HL-60/S4 treated with phorbol 12-myristate 13-acetate at 8.2 ng/mL for 4 days and 3 days (cell line): Measurements from ENCODE around the gene SEMA6D.

Source experiments
- in situ Hi-C: fragments of 300-500 bp; cut with MboI; formaldehyde crosslinking; loops from 2 replicates; pipeline ENCODE4 v1.15.0; 2022; ENCODE audit warnings: low sequenced_read_pairs

The SEMA6D gene

DNA sequence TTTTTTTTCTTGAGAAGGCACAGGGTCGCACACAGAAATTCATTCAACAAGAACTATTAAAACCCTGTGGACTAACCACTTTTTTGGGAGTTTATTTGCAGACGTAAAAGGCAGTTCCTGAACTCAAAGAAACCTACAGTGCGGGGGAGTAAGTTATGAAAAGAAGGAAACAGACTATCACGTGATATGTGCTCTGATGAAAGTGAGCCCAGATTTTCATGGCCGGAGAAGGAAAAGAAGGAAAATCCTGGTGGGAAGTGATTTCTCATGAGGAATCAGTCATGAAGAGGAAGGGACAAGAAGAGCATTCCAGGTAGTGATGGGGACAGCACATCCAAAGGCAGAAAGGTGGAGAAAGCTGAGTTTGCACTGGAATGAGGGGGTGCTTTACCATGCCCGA, 26.1 kb downstream of the SEMA6D start:
- in situ Hi-C loops = no loop called here

DNA sequence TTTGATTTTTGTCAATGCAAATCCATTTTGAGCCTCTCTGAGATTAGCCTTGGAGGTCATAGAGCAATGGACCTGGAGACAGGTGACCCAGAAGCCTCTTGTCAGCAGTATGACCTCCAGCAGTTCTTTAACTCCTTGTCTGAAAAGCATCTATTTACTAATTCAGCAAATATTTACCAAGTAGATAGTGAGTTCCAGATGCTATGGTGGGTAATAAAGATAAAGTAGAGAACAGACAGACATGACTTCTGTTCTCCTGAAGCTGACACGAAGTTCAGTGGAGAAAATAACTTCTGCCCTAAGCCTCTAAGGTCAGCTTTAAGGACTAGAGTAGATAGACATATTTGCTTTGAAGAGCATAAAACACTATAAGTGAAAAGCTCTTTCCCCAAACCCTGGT, 26.6 kb downstream of the SEMA6D start:
- in situ Hi-C loops = no loop called here

DNA sequence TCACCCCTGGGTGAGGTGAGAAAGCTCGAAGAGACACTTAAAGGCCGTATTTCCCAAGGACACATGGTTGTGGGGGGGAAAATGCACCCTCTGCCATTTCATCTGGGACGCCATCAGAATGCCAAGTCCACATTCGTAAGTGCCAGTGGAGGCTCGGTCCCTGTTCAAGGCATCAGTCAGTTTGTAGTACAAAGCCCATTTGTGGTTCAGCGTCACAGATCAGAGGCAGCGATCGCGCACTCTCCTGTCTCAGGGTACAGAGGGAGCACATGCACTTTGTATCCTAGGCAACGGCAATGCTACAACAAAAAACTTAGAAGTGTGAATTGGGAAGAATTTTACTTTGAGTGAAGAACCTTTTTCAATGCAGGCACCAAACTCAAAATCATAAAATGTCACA, 27.2 kb downstream of the SEMA6D start:
- in situ Hi-C loops = no loop called here

DNA sequence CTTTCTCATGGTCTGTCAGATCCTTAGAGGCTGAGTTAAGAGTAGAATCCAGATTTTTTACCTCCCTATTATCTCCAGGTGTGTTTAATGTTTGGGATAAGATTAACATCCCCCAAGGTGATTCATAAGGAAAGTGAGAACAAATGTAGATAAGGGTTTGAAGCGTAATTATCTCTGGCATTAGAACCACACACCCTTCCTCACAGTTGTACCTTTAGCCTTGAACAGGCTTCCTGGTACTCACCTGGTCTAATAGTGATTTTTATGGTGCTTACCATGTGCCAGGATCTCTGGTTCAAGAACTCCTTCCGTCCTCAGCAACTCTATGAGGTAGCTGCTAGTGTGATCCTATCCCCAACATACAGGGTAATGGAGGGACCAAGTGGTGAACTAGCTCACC, 27.7 kb downstream of the SEMA6D start:
- in situ Hi-C loops = no loop called here

DNA sequence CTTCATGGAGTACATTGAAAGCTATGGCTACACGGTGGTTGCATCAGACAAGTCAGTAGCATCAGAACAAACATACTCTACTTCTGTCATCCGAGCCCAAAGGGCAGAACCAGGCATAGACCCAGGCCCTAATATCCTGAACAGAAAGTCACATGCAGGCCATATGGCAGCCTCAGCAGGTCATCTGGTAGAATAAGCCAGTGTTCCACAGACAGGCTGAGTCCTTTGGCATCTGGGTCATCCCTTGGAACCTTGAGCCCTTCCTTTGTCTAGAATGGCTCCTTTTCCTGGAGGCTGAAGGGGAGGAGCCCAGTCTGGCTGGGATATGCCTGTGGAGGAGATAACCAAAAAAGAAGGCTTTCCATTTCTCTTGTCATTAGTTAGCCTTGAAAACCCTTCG, 29.2 kb downstream of the SEMA6D start:
- in situ Hi-C loops = no loop called here

DNA sequence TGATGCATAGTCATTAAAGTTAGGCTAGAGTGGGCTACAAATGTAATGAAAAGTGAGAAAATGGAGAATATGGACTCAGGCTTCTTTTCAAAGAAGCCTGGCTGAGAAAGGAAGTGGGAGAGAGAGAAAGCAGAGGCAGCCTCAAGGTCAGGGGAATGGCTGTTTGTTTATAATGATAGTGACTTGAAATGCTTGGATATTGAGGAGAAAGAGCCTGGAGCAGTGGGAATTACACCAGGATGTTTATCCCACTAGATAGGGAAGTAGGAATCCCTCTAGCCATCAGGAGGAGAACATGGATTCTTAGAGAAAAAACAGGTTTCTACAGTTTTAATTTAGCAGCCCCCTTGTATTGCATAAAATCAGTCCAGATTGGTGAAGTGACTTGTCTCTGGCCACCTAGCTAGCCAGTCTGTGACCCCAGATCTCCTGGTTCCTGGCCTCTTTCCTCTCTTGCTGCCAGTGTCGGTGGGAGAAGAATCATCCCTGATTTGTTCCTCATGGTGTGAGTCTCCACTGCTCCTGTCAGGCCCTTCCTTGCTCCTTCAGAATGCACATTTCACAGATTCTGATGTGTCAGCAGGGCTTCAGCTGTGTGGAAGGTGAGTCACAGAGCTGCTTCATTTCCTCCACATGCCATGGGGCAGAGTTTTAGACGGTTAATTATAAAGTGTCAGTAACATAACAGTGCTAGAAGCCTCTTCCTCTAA, 32.9 kb downstream of the SEMA6D start:
- in situ Hi-C loops = no loop called here

DNA sequence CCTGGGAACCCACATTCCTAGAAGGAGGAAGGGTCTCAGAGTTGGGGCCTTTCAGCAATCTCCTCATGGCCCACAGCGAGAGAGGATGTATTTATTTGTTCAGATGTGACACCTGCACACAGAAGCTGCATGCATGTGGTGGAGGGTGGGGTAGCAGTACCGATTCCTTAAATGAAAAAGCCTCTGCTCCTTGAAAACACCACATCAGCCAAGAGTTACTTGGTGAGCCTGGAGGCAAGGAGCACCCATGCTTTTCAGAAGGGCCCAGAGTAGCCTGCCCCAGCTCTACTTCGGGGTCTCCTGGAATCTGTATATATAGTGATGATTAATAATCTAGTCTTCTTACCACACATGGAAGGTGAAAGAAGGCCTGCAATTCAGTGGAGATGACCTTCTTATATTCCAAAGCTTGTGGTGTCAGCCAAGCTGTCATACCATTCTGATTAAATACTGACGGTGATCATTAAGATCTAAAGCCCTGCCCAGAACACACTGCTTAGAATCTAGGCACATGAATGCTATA, 33.5 kb downstream of the SEMA6D start:
- in situ Hi-C loops = no loop called here

DNA sequence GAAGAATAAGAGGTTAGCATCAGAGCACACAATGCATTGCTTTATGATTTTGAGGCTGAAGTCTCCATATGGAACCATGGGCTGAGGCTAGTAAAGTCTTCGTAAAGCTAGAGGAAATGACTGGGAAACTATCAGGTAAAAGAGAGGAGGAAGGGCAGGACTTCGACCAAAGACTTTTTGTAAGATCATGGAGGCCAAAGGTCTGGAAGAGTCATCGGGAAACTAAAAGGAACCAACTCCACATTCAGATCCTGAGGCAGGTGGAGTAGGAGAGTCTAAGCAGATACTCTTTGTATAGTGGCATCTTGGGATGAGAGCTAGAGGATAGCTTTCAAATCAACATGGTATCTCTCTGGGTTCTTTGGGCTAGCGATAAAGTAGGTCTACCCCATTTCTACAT, 36.3 kb downstream of the SEMA6D start:
- in situ Hi-C loops = no loop called here

DNA sequence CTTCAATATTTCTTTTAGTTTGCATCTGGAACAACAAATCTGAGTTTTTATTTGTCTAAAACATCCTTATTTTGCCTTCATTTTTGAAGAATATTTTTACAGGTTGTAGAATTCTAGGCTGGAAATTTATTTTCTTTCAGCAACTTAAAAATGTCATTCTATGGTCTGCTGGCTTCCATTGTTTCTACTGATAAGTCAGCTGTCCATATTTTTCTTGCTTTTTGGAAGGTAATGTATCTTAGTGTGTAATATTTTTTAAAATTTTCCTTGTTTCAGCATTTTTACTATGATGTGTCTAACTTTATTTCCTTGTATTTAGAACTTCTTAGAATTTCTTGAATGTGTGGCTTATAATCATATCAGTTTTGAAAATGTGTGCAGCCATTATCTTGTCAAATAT, 37.0 kb downstream of the SEMA6D start:
- in situ Hi-C loops = no loop called here

DNA sequence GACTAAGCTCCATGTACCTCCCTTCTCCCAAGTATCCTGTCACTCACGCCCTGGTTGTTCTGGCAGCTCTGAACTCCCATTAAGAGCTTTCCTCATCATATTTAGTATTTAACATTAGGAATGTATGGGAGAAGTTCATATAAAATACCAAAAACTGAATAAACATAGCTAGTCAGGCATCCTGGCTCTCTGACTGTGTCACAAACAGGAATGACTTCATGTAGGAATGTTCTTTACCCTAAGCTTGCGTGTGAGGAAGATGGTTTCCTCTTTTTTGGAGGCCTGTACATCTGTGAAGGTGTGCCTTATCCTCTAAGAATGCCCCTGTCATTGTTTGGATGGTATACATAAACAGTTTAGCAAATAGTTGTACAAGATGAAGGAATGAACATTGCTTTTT, 38.6 kb downstream of the SEMA6D start:
- in situ Hi-C loops = no loop called here

DNA sequence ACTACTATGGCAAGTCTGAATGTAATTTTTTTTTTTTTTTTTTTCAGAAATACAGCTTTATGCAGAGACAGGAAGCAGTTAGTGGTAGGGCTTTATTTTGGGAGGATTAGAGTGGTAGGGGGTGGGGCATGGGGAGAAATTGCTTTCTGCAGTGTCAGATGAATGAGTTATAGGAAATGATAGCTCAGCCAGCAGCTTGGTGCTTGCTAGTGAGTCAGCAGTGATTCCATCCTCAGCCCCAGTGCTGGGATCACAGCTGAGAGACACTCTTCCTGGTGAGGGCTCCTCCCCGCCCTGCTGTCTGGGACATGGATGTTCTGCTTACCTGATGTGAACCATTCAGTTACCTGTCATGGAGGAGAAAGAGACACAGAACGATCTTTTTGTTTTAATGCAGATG, 39.6 kb downstream of the SEMA6D start:
- in situ Hi-C loops = no loop called here

DNA sequence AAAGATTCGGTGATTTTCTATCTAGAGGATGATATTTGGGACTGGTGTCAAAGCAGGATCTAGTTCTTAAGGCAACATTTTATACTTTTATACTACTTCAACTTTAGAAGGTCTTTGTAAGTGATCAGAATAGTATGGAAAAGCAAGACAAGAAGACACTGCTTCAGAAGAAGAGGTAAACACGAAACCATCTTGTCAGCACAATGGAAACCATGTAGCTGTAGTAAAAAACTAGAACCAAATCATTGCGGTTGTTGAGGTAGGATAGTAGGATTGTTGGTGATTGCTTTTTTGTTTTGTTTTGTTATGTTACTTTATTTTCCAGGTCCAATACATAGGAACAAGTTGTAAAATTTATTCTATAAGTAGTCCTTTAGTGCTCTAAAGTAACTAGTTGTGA, 40.0 kb downstream of the SEMA6D start:
- in situ Hi-C loops = no loop called here

DNA sequence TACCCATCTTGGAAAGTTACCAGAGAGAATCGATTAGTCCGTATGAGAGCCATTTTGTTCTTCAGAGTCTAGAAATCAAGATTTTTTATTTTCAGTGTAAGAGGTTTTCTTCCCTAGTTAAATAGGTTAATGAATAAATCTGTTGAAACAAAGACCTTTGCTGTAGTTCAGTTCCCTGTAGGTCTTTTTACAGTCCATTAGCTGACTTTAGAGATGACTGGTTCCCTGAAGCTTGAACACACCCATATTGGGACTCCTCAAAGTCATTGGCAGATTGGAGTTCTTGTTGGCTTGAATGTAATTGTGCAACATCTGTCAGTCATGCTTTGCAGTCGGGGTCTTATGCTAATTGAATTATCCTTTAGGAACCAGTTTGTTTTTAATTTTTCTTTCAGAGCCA, 45.3 kb downstream of the SEMA6D start:
- in situ Hi-C loops = no loop called here

DNA sequence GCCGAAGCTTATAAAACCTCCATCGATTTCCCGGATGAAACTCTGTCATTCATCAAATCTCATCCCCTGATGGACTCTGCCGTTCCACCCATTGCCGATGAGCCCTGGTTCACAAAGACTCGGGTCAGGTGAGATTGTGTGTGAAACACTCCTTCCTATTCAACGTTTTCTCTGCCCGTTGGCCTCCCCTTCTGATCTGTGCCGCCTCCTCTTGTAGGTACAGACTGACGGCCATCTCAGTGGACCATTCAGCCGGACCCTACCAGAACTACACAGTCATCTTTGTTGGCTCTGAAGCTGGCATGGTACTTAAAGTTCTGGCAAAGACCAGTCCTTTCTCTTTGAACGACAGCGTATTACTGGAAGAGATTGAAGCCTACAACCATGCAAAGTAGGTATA, 47.4 kb downstream of the SEMA6D start:
- in situ Hi-C loops = no loop called here

DNA sequence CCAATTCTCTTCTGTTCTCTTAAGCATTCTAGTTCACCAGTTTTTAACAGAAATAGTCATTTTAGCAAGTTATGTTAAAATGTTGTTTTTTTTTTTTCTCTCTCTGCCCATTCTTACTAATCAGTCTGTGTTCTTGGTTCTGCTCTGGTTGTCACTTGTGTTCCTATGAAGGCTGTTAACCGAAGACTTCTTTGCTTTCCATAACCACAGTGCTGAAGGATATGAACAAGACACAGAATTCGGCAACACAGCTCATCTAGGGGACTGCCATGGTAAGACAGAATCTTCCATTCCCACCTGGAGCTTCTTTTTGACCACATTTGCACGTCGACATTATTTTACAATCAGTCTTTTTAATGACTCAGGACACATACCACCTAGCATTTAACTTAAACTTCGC, 49.1 kb downstream of the SEMA6D start:
- in situ Hi-C loops = no loop called here

DNA sequence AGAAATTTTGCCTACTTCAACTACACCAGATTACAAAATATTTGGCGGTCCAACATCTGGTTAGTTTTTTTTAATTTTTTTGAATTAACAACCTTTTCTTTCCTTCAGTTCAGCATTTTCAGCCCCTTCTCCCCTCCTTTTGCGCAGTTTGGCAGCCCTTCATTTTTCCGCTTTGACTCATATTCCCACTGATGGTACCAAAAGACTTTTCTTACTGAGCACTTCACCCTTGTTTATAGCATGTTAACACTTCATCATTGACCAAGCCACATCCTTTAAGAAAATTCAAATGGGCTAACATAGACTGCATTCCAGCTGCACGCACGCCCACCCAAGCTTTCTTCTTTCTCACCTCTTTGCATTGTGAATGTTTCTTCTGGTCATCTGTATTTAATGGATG, 49.7 kb downstream of the SEMA6D start:
- in situ Hi-C loops = no loop called here

DNA sequence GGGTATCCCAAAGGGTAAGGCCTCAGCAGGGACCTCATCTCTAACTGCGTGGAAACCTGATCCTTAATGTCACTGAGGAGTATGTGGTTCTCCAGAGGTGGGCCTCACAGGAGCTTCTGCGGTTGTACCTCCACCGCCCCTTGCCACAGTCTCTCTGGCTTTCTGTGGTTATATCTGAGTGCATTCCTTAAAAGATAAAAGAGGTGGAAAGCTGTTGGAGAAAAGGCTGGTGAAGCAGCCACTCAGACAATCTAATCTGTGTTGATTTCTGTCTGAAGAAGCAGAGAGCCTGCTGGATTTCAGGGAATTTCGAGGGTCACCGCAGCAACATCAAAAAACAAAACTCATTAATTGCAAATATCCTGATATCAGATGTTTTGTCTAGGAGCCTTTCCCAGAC, 51.4 kb downstream of the SEMA6D start:
- in situ Hi-C loops = no loop called here

DNA sequence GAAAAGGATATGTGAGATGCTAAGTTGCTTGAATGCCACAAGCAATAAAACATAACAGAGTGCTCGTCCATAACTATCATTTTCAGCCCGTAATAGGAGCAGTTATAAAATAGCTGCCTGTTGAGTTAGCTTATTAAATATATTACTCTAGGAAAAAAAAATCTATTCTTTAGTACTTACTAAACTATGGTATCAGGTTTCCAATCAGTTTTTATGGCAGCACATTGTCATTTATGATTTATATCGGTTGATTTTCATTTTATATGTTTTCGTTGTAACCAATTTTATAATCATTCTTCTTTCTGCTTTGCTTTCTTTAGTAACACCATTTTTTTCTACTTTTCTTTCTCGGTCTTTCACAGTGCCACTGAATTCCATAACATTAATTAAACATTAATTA, 51.9 kb downstream of the SEMA6D start:
- in situ Hi-C loops = no loop called here

DNA sequence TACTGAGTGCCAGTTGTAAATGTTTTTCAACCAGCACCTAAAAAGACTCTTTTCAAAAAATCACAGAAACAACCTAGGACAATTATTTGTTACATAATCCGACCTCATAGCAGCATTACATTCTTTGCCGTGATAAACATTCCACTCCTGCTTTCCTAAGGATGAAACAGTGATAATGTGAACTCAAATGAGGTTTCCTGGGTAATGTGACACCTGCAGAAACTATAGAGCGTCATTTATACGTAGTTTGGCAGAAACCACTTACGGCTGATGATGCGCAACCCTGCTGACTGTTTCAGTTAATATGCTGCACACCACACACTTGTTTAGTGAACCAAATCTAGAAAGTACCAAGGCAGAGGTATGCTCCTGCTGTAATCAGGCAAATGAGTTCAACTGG, 55.8 kb downstream of the SEMA6D start:
- in situ Hi-C loops = no loop called here

DNA sequence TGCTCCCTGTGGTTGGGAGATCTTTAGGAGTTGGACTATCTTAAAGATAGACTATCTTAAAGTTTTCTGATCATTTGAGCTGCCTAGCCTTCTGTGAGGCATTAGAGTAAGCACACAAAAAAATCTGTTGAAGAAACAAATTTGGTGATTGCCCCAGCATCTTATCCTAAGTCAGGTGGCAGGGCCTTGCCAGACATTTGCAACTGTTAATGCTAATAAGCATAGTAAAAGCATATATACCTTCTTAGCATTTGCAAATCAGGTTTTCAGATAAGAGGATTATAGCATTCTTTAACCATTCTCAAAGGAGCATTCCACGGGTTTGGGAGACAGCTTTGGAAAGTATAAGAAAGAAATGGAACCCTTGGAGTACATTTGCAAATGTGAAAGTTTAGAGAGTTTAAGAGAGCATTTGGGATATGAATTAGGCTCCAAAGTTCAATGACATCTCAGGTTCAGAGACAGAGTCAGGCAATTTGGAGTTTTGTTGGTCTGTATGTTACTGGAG, 61.0 kb downstream of the SEMA6D start:
- in situ Hi-C loops = no loop called here

DNA sequence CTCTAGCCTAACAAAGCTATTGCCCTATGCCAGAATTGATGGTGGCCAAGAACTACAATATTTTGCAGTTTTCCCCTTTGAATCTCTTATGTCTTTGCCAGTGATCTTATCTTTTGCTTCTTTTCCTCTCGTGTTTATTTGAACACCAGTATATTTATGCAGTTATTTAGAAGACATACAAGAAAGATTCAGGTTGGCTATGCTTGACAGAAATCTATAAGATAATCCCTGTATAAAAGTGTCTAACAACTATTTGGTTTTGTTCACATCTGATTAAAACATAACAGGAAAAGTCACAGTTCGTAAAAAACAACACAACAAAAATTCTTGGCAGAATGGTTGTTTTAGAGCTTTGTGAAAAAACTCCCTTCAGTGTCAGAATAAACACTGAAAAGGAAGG, 63.7 kb downstream of the SEMA6D start:
- in situ Hi-C loops = no loop called here

DNA sequence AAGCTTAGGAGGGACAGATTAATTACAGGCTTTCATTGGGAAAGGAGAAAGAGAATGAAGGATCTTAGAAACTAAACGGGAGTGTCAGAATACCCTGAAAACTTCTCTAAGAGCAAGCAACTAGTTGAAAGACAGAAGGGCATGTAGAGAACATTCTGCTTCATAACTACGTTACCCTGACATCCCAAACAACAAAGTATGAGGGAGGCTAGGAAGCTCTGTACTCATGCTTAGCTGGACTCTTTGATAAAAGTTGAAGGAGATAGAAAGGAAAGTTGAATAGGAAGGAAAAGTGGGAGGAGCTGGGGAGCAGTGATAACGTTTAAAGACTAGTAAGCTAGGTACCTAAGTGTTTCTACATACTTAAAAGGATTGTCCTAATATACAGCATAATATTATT, 64.2 kb downstream of the SEMA6D start:
- in situ Hi-C loops = no loop called here

DNA sequence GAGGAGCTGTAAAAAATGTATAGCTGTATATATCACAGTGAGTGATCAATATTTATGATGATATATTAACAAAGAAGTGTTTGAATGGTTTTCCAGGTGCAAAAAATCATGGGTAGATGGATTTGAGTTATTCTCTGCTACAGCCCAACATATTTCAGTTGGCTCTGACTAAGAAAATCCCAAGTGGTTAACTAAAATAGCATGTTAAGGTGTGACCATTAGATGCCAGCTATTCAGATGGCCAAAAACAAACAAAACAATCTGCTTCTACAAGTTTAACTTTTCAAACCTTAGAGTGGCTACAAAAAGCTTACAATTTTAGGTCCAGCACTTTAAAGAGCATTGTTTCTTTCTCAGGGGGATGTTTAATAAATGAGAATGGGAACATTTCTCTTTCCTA, 67.5 kb downstream of the SEMA6D start:
- in situ Hi-C loops = no loop called here
